Islet precursor cell (in vitro differentiated cells): ENCODE measurements around the gene SCART1.
"Not testable (repeated sequence)": the region's sequence is repeated elsewhere in the genome, so short reads cannot be mapped to it uniquely, and the experiment has no call there.

Experiments used
- DNase-seq: peaks from one replicate; pipeline ENCODE4 v3.0.0-alpha.2; 2018

Gene SCART1

GRCh38 chr10:133438711-133439273 lies 15.0 kb upstream of the SCART1 start:
- peak; percentile 44 for DNase-seq

DNA sequence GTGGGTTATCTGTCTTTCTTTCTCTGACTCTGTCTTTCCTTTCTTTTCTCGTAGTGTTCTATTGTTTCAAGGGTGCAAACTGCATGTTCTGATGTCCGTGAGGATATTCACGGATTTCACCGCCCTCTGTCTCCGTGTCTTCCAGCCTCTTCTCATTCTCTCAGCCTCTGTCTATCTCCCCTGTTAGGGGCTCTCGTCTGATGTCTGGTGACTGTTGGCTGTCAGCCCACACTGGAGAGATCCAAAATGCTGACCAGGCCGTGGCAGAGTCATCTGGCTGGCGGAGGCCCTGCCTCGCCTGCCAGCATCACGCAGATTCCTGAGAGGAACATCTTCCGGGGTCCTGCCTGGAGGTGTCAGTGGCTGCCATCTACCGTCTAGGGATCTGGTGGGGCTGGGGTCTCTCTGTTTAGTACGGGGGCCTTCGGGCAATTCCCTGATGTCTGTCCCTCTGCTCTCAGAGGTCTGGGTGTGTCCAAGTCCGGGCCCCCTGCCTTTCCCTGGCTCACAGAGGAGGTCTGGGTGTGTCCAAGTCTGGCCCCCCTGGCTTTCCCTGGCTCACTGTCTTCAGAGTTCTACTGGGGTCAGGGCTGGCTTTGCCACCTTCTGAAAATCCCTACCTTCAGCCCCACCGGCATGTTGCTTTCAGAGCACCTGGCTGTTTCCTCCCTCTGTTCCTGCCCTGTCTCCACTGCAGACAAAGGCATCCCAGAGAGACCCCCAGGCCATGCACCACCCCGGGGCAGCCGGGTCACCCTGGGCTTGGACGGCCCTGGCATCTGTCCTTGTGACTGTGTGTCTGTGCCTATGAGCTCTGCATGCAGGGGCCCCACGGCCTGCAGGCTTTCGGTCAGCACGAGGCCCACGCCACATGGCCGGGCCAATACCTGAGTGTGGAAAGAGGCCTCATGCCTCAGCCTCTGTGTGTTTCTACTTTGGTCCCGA lies 14.0 kb upstream of the SCART1 start:
- DNase-seq = no peak

DNA sequence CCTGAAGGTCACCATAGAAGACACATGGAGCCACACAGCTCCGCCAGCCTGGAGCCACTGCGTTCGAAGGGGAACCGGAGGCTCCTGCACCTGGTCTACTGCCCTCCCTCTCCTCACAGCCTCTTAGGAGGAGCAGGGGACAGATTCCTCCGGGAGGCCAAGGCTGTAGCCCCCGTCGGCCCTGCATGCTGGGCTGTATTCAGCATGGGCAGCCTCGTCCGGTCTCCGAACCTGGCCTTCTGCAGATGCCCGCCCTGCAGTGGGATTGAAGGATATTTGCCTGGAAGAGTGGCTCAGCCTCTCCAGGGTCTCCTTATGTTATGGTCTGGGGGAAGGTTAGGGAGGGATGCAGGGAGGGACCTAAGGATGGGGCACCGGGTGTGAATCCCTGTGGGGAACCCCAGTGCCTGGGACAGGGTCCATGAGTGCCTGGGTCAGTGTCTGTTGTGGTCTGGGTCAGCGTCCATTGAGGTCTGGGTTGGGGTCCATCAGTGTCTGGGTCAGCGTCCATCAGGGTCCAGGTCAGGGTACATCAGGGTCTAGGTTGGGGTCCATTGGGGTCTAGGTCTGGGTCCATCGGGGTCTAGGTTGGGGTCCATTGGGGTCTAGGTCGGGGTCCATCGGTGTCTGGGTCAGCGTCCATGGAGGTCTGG lies 13.0 kb upstream of the SCART1 start:
- no peak for DNase-seq

GRCh38 chr10:133441356-133441755 lies 12.4 kb upstream of the SCART1 start:
- not testable (repeated sequence) for DNase-seq

DNA sequence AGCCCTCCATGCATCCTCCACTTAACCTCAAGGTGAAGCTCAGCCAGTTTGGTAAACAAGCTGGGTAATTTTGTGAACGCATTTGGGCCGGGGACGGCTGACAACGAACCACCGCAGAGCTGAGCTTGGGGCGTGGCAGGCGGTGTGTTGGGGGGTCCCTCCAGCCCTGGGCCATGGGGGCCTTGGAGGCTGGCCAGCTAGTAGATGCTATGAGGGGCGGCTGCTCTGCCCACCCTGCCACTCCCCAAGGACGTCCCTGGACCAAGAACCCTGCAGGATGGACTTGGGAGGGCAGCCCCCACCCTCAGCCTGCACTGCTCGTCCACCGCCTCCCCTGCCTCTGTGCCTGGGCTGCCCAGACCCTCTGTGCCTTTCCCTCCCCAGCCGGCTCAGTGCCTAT lies 12.0 kb upstream of the SCART1 start:
- no peak for DNase-seq

- DNase-seq = no peak
Observed at GRCh38 chr10:133442191-133442966, 11.4 kb upstream of the SCART1 start.

DNA sequence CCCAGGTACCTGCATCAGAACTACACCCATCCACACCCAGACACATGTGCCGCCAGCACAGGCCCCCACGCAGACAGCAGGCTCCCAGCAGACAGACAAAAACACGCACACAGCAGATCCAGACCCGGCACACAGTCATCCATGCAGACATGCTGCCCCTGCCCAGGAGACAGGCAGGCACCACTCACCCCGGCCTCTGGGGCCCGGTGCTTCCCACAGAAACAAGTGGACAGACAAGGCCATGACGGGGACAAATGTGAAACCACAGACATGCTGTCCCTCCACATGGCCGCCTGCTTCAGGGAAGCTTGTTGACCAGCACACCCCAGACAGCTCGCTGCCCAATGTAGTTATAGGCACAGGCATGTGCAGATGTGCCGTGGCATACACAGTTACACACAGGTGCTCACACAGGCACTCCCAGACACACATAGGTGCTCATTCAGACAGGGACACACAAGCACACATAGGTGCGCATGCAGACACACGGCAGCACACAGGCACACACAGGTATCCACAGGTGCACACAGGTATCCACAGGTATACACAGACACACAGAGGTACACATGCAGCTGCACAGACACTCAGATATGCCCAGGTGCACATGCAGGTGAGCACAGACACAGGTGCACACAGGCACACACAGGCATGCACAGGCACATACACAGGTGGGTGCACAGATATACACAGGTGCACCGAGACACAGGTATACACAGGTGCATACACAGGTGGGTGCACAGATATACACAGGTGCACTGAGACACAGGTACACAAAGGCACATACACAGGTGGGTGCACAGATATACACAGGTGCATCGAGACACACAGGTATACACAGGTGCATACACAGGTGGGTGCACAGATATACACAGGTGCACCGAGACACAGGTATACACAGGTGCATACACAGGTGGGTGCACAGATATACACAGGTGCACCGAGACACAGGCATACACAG lies 10.5 kb upstream of the SCART1 start:
- DNase-seq = no peak

- no peak for DNase-seq
Observed at GRCh38 chr10:133444342-133445267, 9.1 kb upstream of the SCART1 start.

DNA sequence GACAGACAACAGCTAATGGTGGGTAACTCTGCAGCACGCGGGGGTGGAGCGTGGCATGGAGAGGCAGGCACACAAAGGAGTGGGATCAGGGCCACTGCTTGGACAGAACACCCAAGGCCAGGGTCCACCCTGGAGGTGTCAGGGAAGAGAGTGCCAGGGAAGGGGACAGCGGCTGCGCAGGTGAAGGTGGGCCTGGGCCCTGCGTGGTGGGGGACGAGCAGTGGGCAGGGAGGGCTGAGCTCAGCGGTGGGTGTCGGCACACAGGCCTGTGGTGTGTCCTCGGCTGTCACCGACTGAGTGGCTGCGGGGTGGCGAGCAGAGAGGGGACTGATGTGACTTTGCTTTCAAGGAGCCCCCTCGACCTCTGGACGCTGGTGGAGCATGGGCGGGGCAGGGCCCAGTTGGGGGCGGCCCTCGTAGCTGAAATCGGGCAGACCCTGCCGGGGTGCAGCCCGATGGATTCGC lies 8.4 kb upstream of the SCART1 start:
- DNase-seq = no peak

DNA sequence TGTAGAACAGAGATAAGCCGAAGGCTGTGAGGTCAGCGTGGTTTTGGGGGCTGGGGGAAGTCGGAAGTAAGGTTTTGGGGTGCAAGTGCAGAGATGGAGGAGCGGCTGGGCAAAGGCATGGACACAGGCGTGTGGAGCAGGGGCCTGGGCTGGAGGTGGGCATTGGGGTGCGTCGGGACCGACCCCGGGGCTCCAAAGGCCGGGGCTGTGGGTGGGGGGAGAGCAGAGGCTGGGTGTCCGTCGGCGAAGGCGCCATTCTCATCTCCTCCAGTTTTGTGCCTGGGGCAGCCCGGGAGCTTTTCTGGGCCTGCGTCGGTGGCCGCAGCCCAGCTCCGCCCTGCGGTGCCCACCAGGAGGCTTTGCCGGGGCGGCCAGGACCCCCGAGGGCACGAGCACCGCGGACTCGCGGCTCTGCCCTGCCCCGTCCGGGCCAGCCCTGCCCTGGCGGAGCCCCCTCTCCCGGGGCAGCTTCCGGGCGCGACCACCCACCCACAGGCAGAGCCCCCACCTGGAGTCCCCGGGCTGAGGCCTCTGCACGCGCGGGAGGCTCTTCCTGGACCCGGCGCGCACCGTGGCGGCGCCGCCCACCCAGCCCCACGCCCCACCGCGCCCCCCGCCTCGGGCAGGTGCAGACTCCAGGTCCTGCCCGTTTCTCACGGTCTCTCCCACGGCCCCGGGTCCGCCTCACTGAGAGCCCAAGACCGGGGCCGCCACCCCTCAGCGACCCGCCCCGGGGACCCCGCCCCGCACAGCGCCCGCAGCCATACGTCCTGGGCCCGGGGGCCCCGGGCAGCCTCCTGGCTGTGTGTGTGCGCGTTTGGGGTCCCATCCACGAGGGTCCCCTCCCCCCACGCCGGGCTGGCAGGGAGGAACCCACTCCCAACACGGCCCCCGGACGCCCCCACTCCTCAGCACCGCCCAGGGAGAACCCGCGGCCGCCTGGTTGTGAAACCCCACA lies 7.7 kb upstream of the SCART1 start:
- DNase-seq = peak; percentile 44

DNA sequence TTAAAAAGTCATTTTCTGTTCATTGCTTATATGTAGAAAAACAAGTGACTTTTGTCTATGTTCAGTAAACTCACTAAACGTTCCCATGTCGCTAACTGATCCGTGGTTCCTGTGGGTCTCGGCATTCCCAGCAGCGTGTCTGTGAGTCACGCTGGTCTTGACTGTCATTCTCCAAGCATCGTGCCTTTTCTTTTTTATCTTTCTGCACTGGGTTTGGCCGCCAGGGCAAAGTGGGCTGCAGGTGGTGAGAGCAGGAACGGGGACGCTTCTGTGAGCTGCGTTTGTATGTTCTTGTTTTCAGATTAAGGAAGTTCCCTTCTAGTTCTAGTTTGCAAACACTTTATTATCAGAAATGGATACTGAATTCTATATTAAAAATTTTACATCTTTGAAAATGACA lies 6.8 kb upstream of the SCART1 start:
- no peak for DNase-seq

GRCh38 chr10:133448120-133448519 lies 5.6 kb upstream of the SCART1 start:
- no peak for DNase-seq

GRCh38 chr10:133451346-133451745 lies 2.4 kb upstream of the SCART1 start:
- no peak for DNase-seq

DNA sequence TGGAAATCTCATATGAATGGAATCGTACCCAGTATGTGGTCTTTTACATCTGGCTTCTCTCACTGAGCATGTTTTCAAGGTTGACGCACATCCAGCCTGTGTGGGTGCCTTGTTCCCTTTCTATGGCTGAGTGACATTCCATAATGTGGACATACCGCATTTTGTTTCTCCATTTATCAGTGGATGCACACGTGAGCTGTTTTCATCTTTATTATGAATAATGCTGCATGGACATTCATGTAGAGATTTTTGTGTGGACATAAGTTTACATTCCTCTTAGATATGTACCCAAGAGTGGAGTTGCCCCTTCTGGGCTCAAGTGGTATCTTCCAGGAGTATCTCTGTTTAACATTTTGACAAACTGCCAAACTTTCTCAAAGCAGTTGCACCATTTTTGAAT lies 1.3 kb upstream of the SCART1 start:
- DNase-seq = no peak

- DNase-seq = no peak
Observed at GRCh38 chr10:133454204-133454893, 604 bp downstream of the SCART1 start.

GRCh38 chr10:133455196-133455595 lies 1.5 kb downstream of the SCART1 start:
- no peak for DNase-seq

- no peak for DNase-seq
Observed at GRCh38 chr10:133455611-133456031, 1.9 kb downstream of the SCART1 start.

- no peak for DNase-seq
Observed at GRCh38 chr10:133456041-133456951, 2.6 kb downstream of the SCART1 start.
